ENCODE results near the gene PTPRN2. TPM values are rescaled to one million over a fixed set of nuclear protein-coding genes. Genes with fewer than 3 reads are reported as not detected.
A peak's percentile ranks its signal among the peaks of the same experiment; 100 is the strongest.

The PTPRN2 gene
- total and polyA plus RNA-seq, 9 of the 15 experiments (the other 6 are each of a cell fraction or from before 2014, with no cell fraction given), result not detected

- TF ChIP-seq HBP1 (CRISPR knock-in tag; IDR thresholded peaks at IDR 0.05), result no peak
- no peak for TF ChIP-seq ZNF134 (CRISPR knock-in tag; conservative IDR thresholded peaks at IDR 0.05)
- no peak for TF ChIP-seq ZNF699 (CRISPR knock-in tag; IDR thresholded peaks at IDR 0.05; ENCODE audit: insufficient replicate concordance)
- no peak for TF ChIP-seq TBL1XR1 (IDR thresholded peaks at IDR 0.05; ENCODE audit: low read length in 2 of 2)
- TF ChIP-seq ZNF239 (CRISPR knock-in tag; IDR thresholded peaks at IDR 0.05), result no peak
- no peak for TF ChIP-seq ZFP1 (CRISPR knock-in tag; IDR thresholded peaks at IDR 0.05)
Measured at GRCh38 chr7:158124671-158125079, 462.9 kb downstream of the PTPRN2 start (continued).

- Histone ChIP-seq H3K9ac (ENCODE audit: insufficient read depth in 1 of 2, low read depth in 2 of 2, low read length in 2 of 2) (no peak overlapping the region), H3K79me2 (ENCODE audit: control insufficient read depth, insufficient read depth, low read length) (no peaks in the 10 kb centered on the region), H3K9me1 (ENCODE audit: control insufficient read depth, insufficient read depth, low read length) (no peaks in the 10 kb centered on the region), H4K20me1 (replicated peaks; ENCODE audit: control insufficient read depth, insufficient read depth, low read length) (no peaks in the 10 kb centered on the region), H3K9me3 (replicated peaks; ENCODE audit: control insufficient read depth, insufficient read depth, low read depth, low read length) (no peaks in the 10 kb centered on the region; the same call in 1 of the 2 replicates), H3K27ac (ENCODE audit: extremely low read depth, low read depth, low read length) (no peak overlapping the region), H3K4me2 (ENCODE audit: insufficient read depth, low read length) (no peak overlapping the region), H3K36me3 (ENCODE audit: control insufficient read depth, insufficient read depth, low read length) (no peaks in the 10 kb centered on the region), H3K27me3 (ENCODE audit: control insufficient read depth in 2 of 2, insufficient read depth in 2 of 2, low read length in 2 of 2) (peaks cover 0 to 26% of the 10 kb centered on the region in 2 experiments; a peak in 3 of 5 replicates), H3K4me3 (no peak overlapping the region), H2AFZ (ENCODE audit: low read depth, low read length) (no peak overlapping the region), H3K4me1 (replicated peaks in 1 of 2; ENCODE audit: control insufficient read depth in 2 of 2, insufficient read depth in 2 of 2, low read length in 2 of 2) (no peaks in the 10 kb centered on the region)
- DNase-seq (ENCODE audit: extremely low read depth in 1 of 4, low spot score in 3 of 4), result no peak
- BruUV-seq (replicated peaks), result no TSS peak
- ATAC-seq, result no peak
- POLR2A ChIA-PET, result interaction anchor here (0.6 to 0.7 kb wide), 2 partner anchors 9 to 18 kb away, joined by 3 read pairs; no protein-coding TSS in a partner anchor
- 1% methylated on average over 18 of the region's 18 CpGs for WGBS (ENCODE audit: insufficient coverage, low coverage, missing lambda C conversion rate)
- CTCF ChIA-PET (ENCODE audit: low intra/inter-chr PET ratio), result no interaction called here
- intact Hi-C loops (cut with micrococcal nuclease), result no loop called here
- peak; percentile 15 for FAIRE-seq
- in situ Hi-C loops (cut with MboI), result no loop called here
- TF ChIP-seq NR1H2 (CRISPR knock-in tag; IDR thresholded peaks at IDR 0.05), result no peak
- TF ChIP-seq RAD51 (IDR thresholded peaks at IDR 0.05; ENCODE audit: borderline replicate concordance, low read depth), result no peak
- TF ChIP-seq ZNF707 (CRISPR knock-in tag; conservative IDR thresholded peaks at IDR 0.05), result no peak
- no peak for TF ChIP-seq RBM17 (IDR thresholded peaks at IDR 0.05; ENCODE audit: borderline replicate concordance, low read depth, low read length)
- no peak for TF ChIP-seq ZFP30 (CRISPR knock-in tag; IDR thresholded peaks at IDR 0.05; ENCODE audit: borderline replicate concordance)
- TF ChIP-seq DIDO1 (tag; IDR thresholded peaks at IDR 0.05; ENCODE audit: low read depth), result no peak
- TF ChIP-seq CHD1 (IDR thresholded peaks at IDR 0.05; ENCODE audit: low read length), result no peak
- TF ChIP-seq, protein P1, sequence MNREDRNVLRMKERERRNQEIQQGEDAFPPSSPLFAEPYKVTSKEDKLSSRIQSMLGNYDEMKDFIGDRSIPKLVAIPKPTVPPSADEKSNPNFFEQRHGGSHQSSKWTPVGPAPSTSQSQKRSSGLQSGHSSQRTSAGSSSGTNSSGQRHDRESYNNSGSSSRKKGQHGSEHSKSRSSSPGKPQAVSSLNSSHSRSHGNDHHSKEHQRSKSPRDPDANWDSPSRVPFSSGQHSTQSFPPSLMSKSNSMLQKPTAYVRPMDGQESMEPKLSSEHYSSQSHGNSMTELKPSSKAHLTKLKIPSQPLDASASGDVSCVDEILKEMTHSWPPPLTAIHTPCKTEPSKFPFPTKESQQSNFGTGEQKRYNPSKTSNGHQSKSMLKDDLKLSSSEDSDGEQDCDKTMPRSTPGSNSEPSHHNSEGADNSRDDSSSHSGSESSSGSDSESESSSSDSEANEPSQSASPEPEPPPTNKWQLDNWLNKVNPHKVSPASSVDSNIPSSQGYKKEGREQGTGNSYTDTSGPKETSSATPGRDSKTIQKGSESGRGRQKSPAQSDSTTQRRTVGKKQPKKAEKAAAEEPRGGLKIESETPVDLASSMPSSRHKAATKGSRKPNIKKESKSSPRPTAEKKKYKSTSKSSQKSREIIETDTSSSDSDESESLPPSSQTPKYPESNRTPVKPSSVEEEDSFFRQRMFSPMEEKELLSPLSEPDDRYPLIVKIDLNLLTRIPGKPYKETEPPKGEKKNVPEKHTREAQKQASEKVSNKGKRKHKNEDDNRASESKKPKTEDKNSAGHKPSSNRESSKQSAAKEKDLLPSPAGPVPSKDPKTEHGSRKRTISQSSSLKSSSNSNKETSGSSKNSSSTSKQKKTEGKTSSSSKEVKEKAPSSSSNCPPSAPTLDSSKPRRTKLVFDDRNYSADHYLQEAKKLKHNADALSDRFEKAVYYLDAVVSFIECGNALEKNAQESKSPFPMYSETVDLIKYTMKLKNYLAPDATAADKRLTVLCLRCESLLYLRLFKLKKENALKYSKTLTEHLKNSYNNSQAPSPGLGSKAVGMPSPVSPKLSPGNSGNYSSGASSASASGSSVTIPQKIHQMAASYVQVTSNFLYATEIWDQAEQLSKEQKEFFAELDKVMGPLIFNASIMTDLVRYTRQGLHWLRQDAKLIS (CRISPR knock-in tag; IDR thresholded peaks at IDR 0.05), result no peak
- no peak for TF ChIP-seq ZNF436 (CRISPR knock-in tag; IDR thresholded peaks at IDR 0.05)
- TF ChIP-seq, protein P2, sequence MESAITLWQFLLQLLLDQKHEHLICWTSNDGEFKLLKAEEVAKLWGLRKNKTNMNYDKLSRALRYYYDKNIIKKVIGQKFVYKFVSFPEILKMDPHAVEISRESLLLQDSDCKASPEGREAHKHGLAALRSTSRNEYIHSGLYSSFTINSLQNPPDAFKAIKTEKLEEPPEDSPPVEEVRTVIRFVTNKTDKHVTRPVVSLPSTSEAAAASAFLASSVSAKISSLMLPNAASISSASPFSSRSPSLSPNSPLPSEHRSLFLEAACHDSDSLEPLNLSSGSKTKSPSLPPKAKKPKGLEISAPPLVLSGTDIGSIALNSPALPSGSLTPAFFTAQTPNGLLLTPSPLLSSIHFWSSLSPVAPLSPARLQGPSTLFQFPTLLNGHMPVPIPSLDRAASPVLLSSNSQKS (CRISPR knock-in tag; IDR thresholded peaks at IDR 0.05), result no peak
- TF ChIP-seq ZNF780A (CRISPR knock-in tag; IDR thresholded peaks at IDR 0.05), result no peak
- no peak for TF ChIP-seq ZC3H8 (IDR thresholded peaks at IDR 0.05)
Measured at GRCh38 chr7:158123753-158124152, 463.9 kb downstream of the PTPRN2 start.
